HUES48 (cell line): Measurements from ENCODE around the gene SDHD.

ENCODE experiments used
- H3K27ac ChIP-seq: one replicate; pipeline ENCODE4 v1.7.0; 2013; ENCODE audit warnings: low read depth, low read length, inconsistent platforms
- H3K27me3 ChIP-seq: 2 replicates; pipeline ENCODE4 v1.6.1; 2013; ENCODE audit warnings: mild to moderate bottlenecking, low read length; ENCODE audit not compliant: control insufficient read depth, insufficient read depth
- H3K36me3 ChIP-seq: 2 replicates; pipeline ENCODE4 v1.6.1; 2013; ENCODE audit warnings: low read length; ENCODE audit not compliant: control insufficient read depth, insufficient read depth
- H3K4me1 ChIP-seq: 2 replicates; pipeline ENCODE4 v1.6.1; 2013; ENCODE audit warnings: mild to moderate bottlenecking, low read length; ENCODE audit not compliant: control insufficient read depth, insufficient read depth
- H3K4me3 ChIP-seq: 2 replicates; pipeline ENCODE4 v1.5.1; 2013; ENCODE audit warnings: mild to moderate bottlenecking, low read depth, low read length
- H3K9ac ChIP-seq: 2 replicates; pipeline ENCODE4 v1.6.1; 2013; ENCODE audit warnings: mild to moderate bottlenecking, low read depth, low read length, moderate library complexity
- H3K9me3 ChIP-seq: 2 replicates; pipeline ENCODE4 v1.6.1; 2013; ENCODE audit warnings: low read length; ENCODE audit not compliant: control insufficient read depth, insufficient read depth

SDHD gene

GRCh38 chr11:112132737-112133136 is 46.1 kb downstream of the SDHD start:
- Histone ChIP-seq H3K9me3 (no peaks in the 10 kb centered on the region), H3K27me3 (no peaks in the 10 kb centered on the region), H3K27ac (no peak overlapping the region), H3K4me3 (no peak overlapping the region), H3K4me1 (no peaks in the 10 kb centered on the region), H3K9ac (no peak overlapping the region), H3K36me3 (no peaks in the 10 kb centered on the region)

- no peak overlapping the region for H3K9ac ChIP-seq
- no peaks in the 10 kb centered on the region for H3K27me3 ChIP-seq
- H3K27ac ChIP-seq, result no peak overlapping the region
- H3K4me1 ChIP-seq, result no peaks in the 10 kb centered on the region
- H3K9me3 ChIP-seq, result no peaks in the 10 kb centered on the region
- no peak overlapping the region for H3K4me3 ChIP-seq
- no peaks in the 10 kb centered on the region for H3K36me3 ChIP-seq
Measured at GRCh38 chr11:112134473-112134872, 47.8 kb downstream of the SDHD start.

GRCh38 chr11:112143597-112143996 is 56.9 kb downstream of the SDHD start:
- H3K27me3 ChIP-seq, result no peaks in the 10 kb centered on the region
- no peaks in the 10 kb centered on the region for H3K36me3 ChIP-seq
- H3K9ac ChIP-seq, result no peak overlapping the region
- H3K4me3 ChIP-seq, result no peak overlapping the region
- no peaks in the 10 kb centered on the region for H3K4me1 ChIP-seq
- H3K27ac ChIP-seq, result no peak overlapping the region
- H3K9me3 ChIP-seq, result no peaks in the 10 kb centered on the region
